ENCODE results near the gene GRIK3.

The GRIK3 gene

GRCh38 chr1:36766481-36766880 is 267.8 kb downstream of the GRIK3 start:
- in situ Hi-C loops (cut with HindIII; ENCODE audit: low sequenced_read_pairs), result no loop called here
- DNase-seq (ENCODE audit: low read depth), result no peak
- no peak overlapping the region for H3K4me3 ChIP-seq (ENCODE audit: low read depth, low read length)
- TF ChIP-seq, protein P1, sequence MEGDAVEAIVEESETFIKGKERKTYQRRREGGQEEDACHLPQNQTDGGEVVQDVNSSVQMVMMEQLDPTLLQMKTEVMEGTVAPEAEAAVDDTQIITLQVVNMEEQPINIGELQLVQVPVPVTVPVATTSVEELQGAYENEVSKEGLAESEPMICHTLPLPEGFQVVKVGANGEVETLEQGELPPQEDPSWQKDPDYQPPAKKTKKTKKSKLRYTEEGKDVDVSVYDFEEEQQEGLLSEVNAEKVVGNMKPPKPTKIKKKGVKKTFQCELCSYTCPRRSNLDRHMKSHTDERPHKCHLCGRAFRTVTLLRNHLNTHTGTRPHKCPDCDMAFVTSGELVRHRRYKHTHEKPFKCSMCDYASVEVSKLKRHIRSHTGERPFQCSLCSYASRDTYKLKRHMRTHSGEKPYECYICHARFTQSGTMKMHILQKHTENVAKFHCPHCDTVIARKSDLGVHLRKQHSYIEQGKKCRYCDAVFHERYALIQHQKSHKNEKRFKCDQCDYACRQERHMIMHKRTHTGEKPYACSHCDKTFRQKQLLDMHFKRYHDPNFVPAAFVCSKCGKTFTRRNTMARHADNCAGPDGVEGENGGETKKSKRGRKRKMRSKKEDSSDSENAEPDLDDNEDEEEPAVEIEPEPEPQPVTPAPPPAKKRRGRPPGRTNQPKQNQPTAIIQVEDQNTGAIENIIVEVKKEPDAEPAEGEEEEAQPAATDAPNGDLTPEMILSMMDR (IDR thresholded peaks at IDR 0.05; ENCODE audit: low read depth, low read length, missing control alignments), result no peak

- DNase-seq (ENCODE audit: low read depth), result no peak
- TF ChIP-seq, protein P1 (IDR thresholded peaks at IDR 0.05; ENCODE audit: low read depth, low read length, missing control alignments), result no peak
- in situ Hi-C loops (cut with HindIII; ENCODE audit: low sequenced_read_pairs), result no loop called here
- no peak overlapping the region for H3K4me3 ChIP-seq (ENCODE audit: low read depth, low read length)
Measured at GRCh38 chr1:36765785-36766300, 268.5 kb downstream of the GRIK3 start.

DNA sequence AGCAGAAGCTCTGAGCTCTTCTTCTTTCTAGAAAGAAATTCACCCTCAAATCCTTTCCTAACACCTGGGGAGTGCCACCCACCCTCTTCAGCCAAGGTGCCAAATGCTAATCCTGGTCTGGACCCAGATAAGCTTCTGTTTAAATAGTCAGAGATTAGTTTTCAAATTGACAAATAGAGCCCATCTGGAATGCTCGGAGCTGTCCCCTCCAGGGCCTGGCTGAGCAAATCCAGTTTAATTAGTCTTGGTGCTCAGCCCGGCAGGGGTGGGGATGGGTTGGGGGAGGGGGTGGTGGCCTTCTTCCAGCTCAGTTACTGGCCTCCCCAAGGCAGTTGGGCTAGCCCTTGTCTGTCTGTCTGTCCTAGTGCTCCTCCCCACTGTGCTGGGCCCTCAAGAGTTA is 269.5 kb downstream of the GRIK3 start:
- in situ Hi-C loops (cut with HindIII; ENCODE audit: low sequenced_read_pairs), result no loop called here
- no peak overlapping the region for H3K4me3 ChIP-seq (ENCODE audit: low read depth, low read length)
- DNase-seq (ENCODE audit: low read depth), result no peak
- TF ChIP-seq, protein P1 (IDR thresholded peaks at IDR 0.05; ENCODE audit: low read depth, low read length, missing control alignments), result no peak

DNA sequence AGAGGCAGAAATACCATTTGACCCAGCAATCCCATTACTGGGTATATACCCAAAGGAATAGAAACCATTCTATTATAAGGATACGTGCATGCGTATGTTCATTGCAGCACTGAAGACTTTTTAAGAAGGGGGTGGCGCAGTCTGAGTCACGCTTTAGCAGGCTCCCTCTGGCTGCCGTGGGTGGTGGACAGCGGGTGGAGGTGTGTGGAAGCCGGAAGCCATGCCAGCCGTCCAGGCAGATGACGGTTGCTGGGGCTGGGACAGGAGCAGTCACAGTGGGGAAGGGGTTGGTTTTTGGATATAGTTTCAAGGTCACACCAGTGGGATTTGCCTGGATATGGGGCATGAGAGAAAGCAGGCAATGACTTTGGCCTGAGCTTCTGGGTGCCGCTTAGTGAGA is 270.5 kb downstream of the GRIK3 start:
- no peak overlapping the region for H3K4me3 ChIP-seq (ENCODE audit: low read depth, low read length)
- TF ChIP-seq, protein P1 (IDR thresholded peaks at IDR 0.05; ENCODE audit: low read depth, low read length, missing control alignments), result no peak
- no peak for DNase-seq (ENCODE audit: low read depth)
- in situ Hi-C loops (cut with HindIII; ENCODE audit: low sequenced_read_pairs), result no loop called here

- in situ Hi-C loops (cut with HindIII; ENCODE audit: low sequenced_read_pairs), result no loop called here
Measured at GRCh38 chr1:36762174-36762573, 272.1 kb downstream of the GRIK3 start.

DNA sequence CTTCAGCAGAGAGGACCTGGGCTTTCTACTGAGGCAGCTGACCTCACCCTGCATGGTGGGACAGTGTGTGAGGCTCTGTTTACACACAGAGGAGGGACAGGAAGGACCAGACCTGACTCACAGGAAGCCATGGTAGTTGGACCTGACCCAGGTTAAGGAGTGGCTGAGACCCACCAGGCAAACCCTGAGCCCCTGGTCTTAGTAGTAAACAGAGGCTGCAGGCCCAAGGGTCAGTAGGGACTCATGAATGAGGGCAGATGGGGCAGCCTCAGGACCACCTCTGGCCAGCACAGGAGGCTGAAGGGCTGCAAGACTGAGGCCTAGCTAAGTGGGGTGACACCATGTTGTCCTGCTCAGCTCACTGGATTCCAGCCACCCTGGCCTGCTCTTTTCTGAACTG is 273.2 kb downstream of the GRIK3 start:
- DNase-seq (ENCODE audit: low read depth), result no peak
- in situ Hi-C loops (cut with HindIII; ENCODE audit: low sequenced_read_pairs), result no loop called here

More at GRCh38 chr1:36762174-36762573, 272.1 kb downstream of the GRIK3 start:
- H3K4me3 ChIP-seq (ENCODE audit: low read depth, low read length), result no peak overlapping the region
- TF ChIP-seq, protein P1 (IDR thresholded peaks at IDR 0.05; ENCODE audit: low read depth, low read length, missing control alignments), result no peak
- no peak for DNase-seq (ENCODE audit: low read depth)

More for the DNA sequence above, 273.2 kb downstream of the GRIK3 start:
- TF ChIP-seq, protein P1 (IDR thresholded peaks at IDR 0.05; ENCODE audit: low read depth, low read length, missing control alignments), result no peak
- H3K4me3 ChIP-seq (ENCODE audit: low read depth, low read length), result no peak overlapping the region

Data from astrocyte of the cerebellum (primary cell).